ENCODE measurements around the gene C1QTNF2. TPM values are rescaled to one million over a fixed set of nuclear protein-coding genes. Genes with fewer than 3 reads are reported as not detected.

Gene C1QTNF2
- total and polyA plus RNA-seq, 4 donors, result 8.2 to 13.5 (median 9.2) TPM

DNA sequence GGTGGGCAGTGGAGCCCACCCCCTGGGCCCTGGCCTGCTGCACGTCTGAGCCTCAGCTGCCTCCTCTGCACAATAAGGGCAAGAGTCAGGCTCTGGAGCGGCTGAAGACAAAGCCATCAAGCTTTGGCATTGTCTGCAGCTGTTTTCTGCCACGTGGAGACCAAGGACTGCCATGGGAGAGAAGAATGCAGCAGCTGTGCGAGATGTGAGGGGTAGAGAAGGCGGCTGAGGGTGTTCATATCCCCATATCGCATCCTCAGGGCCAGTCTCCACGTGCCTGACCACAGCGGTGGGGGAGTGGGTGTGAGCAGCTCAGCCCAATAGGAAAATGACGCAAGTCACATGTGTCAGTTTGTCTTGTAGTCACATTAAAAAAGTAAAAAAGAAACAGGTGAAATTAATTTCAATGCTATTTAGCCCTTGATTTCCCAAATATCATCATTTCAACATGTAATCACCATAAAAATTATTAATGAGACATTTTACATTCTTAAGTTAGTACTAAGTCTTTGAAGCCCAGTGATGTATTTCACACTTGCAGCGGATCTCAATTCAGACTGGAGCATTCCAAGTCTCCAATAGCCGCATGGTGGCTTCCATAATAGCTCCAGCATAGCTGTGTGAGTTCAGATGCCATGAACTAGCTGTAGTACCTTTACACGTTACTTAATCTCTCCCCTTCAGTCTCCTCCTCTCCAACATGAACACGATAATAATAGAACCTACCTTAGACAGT, 6.6 kb downstream of the C1QTNF2 start:
- intact Hi-C loops (cut with DNase I), result loop anchor here in 1 of 2 donors (5.0 kb wide), 1 partner anchor 33 kb away; no protein-coding TSS in a partner anchor
- DNase-seq, result no peak
- Histone ChIP-seq H3K4me1 (ENCODE audit: control insufficient read depth in 1 of 2, insufficient read depth in 2 of 2, low read length in 2 of 2) (peaks cover 0 to 10% of the 10 kb centered on the region in 2 donors), H3K27me3 (ENCODE audit: control insufficient read depth in 1 of 2, insufficient read depth in 2 of 2, low read length in 1 of 2) (no peaks in the 10 kb centered on the region), H3K4me3 (ENCODE audit: low read length in 2 of 2) (no peak overlapping the region), H3K36me3 (ENCODE audit: control insufficient read depth in 1 of 2, insufficient read depth in 2 of 2, low read length in 1 of 2) (no peaks in the 10 kb centered on the region), H3K9me3 (ENCODE audit: control insufficient read depth, low read length) (no peaks in the 10 kb centered on the region), H3K27ac (ENCODE audit: low read depth in 1 of 2, low read length in 2 of 2) (peak overlapping the region in 1 of 2 donors; percentile 6)
- no peak for ATAC-seq (ENCODE audit: low FRiP score)
- 47 to 58% methylated on average over 13 of the region's 13 CpGs for WGBS, 2 donors

DNA sequence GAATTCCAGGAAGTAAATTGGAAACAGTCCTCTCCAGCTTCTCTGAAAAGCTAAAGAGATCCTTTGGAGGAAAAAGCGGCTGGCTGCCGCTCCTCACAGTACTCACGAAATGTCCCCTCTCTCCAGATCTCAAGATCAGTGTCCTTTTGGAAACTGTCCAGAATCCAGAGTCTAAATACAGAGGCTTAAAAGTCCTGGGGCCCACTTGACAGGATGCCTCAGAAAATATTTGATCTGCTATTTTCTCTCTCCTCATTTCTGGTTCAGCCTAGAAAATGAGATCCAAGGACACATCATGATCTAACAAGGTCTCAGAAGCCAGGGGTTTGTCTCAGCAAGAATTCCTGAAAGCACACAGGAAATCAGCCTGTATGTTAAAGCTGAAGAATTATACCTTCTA, 7.2 kb downstream of the C1QTNF2 start:
- WGBS, 2 donors, result 9 to 17% methylated on average over 3 of the region's 3 CpGs
- H3K4me1 ChIP-seq (ENCODE audit: control insufficient read depth in 1 of 2, insufficient read depth in 2 of 2, low read length in 2 of 2), result peaks cover 1 to 10% of the 10 kb centered on the region in 2 donors
- H3K27me3 ChIP-seq (ENCODE audit: control insufficient read depth in 1 of 2, insufficient read depth in 2 of 2, low read length in 1 of 2), result no peaks in the 10 kb centered on the region
- no peak for DNase-seq
- H3K27ac ChIP-seq (ENCODE audit: low read depth in 1 of 2, low read length in 2 of 2), result peak overlapping the region; percentile 6 to 73
- H3K4me3 ChIP-seq (ENCODE audit: low read length in 2 of 2), result no peak overlapping the region
- no peaks in the 10 kb centered on the region for H3K9me3 ChIP-seq (ENCODE audit: control insufficient read depth, low read length)
- H3K36me3 ChIP-seq (ENCODE audit: control insufficient read depth in 1 of 2, insufficient read depth in 2 of 2, low read length in 1 of 2), result no peaks in the 10 kb centered on the region
- ATAC-seq (ENCODE audit: low FRiP score), result no peak
- intact Hi-C loops (cut with DNase I), result loop anchor here in 1 of 2 donors (5.0 kb wide), 1 partner anchor 34 kb away; no protein-coding TSS in a partner anchor

DNA sequence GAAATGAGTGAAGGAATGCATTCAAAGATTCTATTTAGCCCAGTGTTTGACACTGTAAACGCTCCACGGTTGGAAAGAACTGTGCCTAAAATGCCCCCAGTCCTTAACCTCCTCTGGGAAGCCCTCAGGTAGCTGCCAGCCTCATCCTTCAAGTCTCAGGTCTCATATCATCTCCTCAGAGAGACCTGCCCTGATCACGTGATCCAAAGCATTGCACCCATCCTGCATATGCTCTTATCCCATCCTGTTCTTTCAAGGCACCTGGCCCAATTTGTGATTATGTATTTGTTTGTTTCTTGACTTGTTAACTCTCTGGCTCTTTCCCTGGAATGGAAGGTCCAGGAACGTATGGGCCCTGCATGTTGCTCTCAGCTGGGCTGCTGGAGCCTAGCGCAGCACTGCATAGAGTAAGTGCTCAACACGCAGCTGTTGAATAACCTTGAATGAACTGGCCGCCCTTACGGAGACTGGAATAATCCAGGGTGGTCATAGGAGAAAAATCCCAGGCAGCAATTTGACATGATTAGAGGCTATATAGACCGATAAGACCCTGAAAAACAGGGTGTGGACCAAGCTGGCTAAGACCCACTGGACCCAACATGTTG, 8.7 kb downstream of the C1QTNF2 start:
- DNase-seq, result no peak
- Histone ChIP-seq H3K27ac (ENCODE audit: low read depth in 1 of 2, low read length in 2 of 2) (peak overlapping the region in 1 of 2 donors; percentile 36), H3K36me3 (ENCODE audit: control insufficient read depth in 1 of 2, insufficient read depth in 2 of 2, low read length in 1 of 2) (no peaks in the 10 kb centered on the region), H3K4me3 (ENCODE audit: low read length in 2 of 2) (no peak overlapping the region), H3K9me3 (ENCODE audit: control insufficient read depth, low read length) (no peaks in the 10 kb centered on the region), H3K27me3 (ENCODE audit: control insufficient read depth in 1 of 2, insufficient read depth in 2 of 2, low read length in 1 of 2) (no peaks in the 10 kb centered on the region), H3K4me1 (ENCODE audit: control insufficient read depth in 1 of 2, insufficient read depth in 2 of 2, low read length in 2 of 2) (peaks cover 1 to 10% of the 10 kb centered on the region in 2 donors)
- ATAC-seq (ENCODE audit: low FRiP score), result no peak
- intact Hi-C loops (cut with DNase I), result loop anchor here in 1 of 2 donors (5.0 kb wide), 1 partner anchor 36 kb away; no protein-coding TSS in a partner anchor
- 76 to 80% methylated on average over 9 of the region's 9 CpGs for WGBS, 2 donors

DNA sequence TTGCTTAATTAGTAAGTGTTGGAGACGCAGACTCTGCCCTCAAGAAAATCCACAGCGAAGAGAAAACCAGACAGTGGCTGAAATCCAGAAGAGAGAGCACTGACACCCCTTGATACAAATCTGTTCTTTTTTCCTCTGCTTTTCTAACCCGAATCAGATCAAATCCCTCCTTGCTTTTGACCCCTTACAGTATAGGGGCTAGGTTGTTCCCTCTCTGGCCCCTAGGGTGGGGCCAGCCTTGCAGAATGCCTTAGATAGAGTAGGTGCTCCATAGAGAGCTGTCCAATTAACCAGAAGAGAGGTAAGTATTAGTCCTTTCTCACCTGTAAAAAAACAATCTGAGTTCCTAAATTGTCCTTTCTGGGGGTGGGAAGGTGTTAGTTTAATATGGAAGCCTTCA, 10.1 kb downstream of the C1QTNF2 start:
- Histone ChIP-seq H3K27ac (ENCODE audit: low read depth in 1 of 2, low read length in 2 of 2) (peak overlapping the region; percentile 7 to 10), H3K27me3 (ENCODE audit: control insufficient read depth in 1 of 2, insufficient read depth in 2 of 2, low read length in 1 of 2) (no peaks in the 10 kb centered on the region), H3K36me3 (ENCODE audit: control insufficient read depth in 1 of 2, insufficient read depth in 2 of 2, low read length in 1 of 2) (no peaks in the 10 kb centered on the region), H3K9me3 (ENCODE audit: control insufficient read depth, low read length) (no peaks in the 10 kb centered on the region), H3K4me3 (ENCODE audit: low read length in 2 of 2) (no peak overlapping the region), H3K4me1 (ENCODE audit: control insufficient read depth in 1 of 2, insufficient read depth in 2 of 2, low read length in 2 of 2) (peaks cover 1 to 10% of the 10 kb centered on the region in 2 donors)
- intact Hi-C loops (cut with DNase I), result loop anchor here in 1 of 2 donors (5.0 kb wide), 1 partner anchor 37 kb away; no protein-coding TSS in a partner anchor
- 7 to 12% methylated on average over 3 of the region's 3 CpGs for WGBS, 2 donors
- no peak for ATAC-seq (ENCODE audit: low FRiP score)
- DNase-seq, result no peak

DNA sequence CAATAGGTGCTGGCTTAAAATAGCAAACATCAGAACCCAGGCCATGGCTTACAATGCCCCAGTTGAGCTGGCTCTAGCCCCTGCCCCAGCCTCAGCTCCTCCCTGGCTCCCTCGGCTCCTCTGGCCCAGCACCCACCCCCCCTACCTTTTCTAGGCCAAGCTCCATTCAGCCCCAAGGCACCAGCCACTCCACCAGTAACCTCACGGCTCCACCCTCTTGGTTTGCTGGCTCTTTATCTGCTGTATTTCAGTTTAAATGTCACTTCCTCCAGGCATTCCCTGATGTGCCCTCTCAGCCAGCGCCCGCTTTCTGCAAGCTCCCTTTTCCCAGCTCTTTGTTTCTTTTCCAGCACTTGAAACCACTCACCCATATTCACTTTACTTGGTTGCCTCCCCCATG, 10.6 kb downstream of the C1QTNF2 start:
- ATAC-seq (ENCODE audit: low FRiP score) (no peak), DNase-seq (no peak)
- Histone ChIP-seq H3K4me1 (ENCODE audit: control insufficient read depth in 1 of 2, insufficient read depth in 2 of 2, low read length in 2 of 2) (peaks cover 1 to 10% of the 10 kb centered on the region in 2 donors), H3K36me3 (ENCODE audit: control insufficient read depth in 1 of 2, insufficient read depth in 2 of 2, low read length in 1 of 2) (no peaks in the 10 kb centered on the region), H3K4me3 (ENCODE audit: low read length in 2 of 2) (no peak overlapping the region), H3K9me3 (ENCODE audit: control insufficient read depth, low read length) (no peaks in the 10 kb centered on the region), H3K27ac (ENCODE audit: low read depth in 1 of 2, low read length in 2 of 2) (peak overlapping the region; percentile 10 to 31), H3K27me3 (ENCODE audit: control insufficient read depth in 1 of 2, insufficient read depth in 2 of 2, low read length in 1 of 2) (no peaks in the 10 kb centered on the region)
- intact Hi-C loops (cut with DNase I), result loop anchor here (5.0 to 10.0 kb wide), 2 partner anchors 37 to 245 kb away; partner anchors contain the start of gene PWWP2A (in 1 of the 2)
- WGBS, 2 donors, result 0 to 8% methylated on average over 4 of the region's 4 CpGs

DNA sequence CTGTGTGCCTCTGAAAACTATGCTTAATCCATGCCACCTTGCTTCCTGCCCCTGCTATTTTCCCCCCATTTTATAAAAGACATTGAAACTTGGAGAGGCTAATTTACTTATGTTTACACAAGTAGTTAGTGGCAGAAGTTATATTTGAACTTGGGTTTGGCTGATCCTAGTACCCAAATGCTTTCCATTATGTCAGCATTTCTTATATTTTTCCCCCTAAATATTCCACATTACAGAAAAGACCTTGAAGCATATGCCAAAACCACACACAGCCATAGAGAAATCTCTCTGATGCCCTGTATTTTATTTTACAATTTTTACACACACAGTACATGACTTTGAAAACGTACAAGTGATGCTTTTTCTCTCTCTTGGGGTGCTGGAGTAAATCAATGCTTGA, 11.2 kb downstream of the C1QTNF2 start:
- H3K4me3 ChIP-seq (ENCODE audit: low read length in 2 of 2), result no peak overlapping the region
- DNase-seq (no peak), ATAC-seq (ENCODE audit: low FRiP score) (no peak)
- intact Hi-C loops (cut with DNase I), result loop anchor here in 1 of 2 donors (10.0 kb wide), 1 partner anchor 244 kb away; the partner anchor contains the start of gene PWWP2A
- H3K4me1 ChIP-seq (ENCODE audit: control insufficient read depth in 1 of 2, insufficient read depth in 2 of 2, low read length in 2 of 2), result peaks cover 1 to 10% of the 10 kb centered on the region in 2 donors
- no peaks in the 10 kb centered on the region for H3K9me3 ChIP-seq (ENCODE audit: control insufficient read depth, low read length)
- 0 to 6% methylated on average over 1 of the region's 1 CpG for WGBS, 2 donors
- no peaks in the 10 kb centered on the region for H3K27me3 ChIP-seq (ENCODE audit: control insufficient read depth in 1 of 2, insufficient read depth in 2 of 2, low read length in 1 of 2)
- H3K27ac ChIP-seq (ENCODE audit: low read depth in 1 of 2, low read length in 2 of 2), result peak overlapping the region; percentile 10 to 31
- no peaks in the 10 kb centered on the region for H3K36me3 ChIP-seq (ENCODE audit: control insufficient read depth in 1 of 2, insufficient read depth in 2 of 2, low read length in 1 of 2)

DNA sequence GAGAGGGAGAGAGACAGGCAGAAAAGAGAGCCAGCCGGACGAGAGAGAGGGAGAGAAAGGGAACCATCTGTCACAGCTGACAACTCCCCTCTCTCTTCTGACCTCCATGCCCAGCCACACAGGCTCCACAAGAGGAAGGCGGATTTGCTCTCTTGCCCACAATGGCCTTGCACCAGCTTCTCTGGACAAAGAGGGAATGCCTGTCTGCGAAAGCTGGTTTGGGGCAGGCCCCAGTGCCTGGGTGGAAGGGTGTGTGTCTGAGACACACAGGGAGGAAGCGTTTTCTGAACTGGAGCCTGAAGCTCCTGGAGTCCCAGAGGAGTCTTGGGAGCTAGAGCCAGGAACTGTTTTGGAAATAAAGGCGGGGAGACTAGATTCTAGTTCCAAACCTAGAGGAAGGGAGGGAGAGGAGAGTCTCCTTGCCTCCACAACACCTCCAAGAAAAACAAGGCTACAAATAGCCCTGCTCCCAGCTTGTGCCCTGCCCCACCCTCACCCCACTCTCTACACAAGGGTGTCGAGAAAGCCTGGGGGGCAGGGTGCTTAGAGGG, 12.5 kb downstream of the C1QTNF2 start:
- WGBS, 2 donors, result 4 to 6% methylated on average over 6 to 7 of the region's 7 CpGs
- peak overlapping the region; percentile 23 to 98 for H3K27ac ChIP-seq (ENCODE audit: low read depth in 1 of 2, low read length in 2 of 2)
- intact Hi-C loops (cut with DNase I), result loop anchor here in 1 of 2 donors (10.0 kb wide), 1 partner anchor 243 kb away; the partner anchor contains the start of gene PWWP2A
- no peaks in the 10 kb centered on the region for H3K36me3 ChIP-seq (ENCODE audit: control insufficient read depth in 1 of 2, insufficient read depth in 2 of 2, low read length in 1 of 2)
- H3K9me3 ChIP-seq (ENCODE audit: control insufficient read depth, low read length), result no peaks in the 10 kb centered on the region
- no peaks in the 10 kb centered on the region for H3K27me3 ChIP-seq (ENCODE audit: control insufficient read depth in 1 of 2, insufficient read depth in 2 of 2, low read length in 1 of 2)
- peaks cover 1 to 10% of the 10 kb centered on the region in 2 donors for H3K4me1 ChIP-seq (ENCODE audit: control insufficient read depth in 1 of 2, insufficient read depth in 2 of 2, low read length in 2 of 2)
- ATAC-seq (ENCODE audit: low FRiP score), result peak; percentile 83
- no peak overlapping the region for H3K4me3 ChIP-seq (ENCODE audit: low read length in 2 of 2)
- DNase-seq, result peak in 1 of 2 donors; percentile 71

DNA sequence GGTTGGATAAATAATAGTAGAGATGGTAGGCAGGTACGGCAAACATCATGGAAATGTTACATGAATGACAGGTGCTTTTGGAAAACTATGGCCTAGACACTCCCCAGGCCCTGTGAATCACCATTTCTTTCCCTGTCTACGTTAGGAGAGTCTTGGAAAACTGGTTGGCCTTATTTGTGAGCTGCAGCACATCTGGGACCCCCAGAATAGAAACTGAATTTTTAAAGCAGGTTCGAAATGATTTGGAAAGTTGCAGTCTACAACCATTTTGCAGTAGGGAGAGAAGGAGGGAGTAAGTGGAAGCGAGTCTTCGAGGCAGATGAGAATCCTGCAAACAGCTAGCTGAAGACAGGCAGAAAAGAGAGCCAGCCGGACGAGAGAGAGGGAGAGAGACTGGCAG, 13.0 kb downstream of the C1QTNF2 start:
- H3K4me1 ChIP-seq (ENCODE audit: control insufficient read depth in 1 of 2, insufficient read depth in 2 of 2, low read length in 2 of 2), result peaks cover 1 to 10% of the 10 kb centered on the region in 2 donors
- DNase-seq, result no peak
- intact Hi-C loops (cut with DNase I), result loop anchor here in 1 of 2 donors (10.0 kb wide), 1 partner anchor 243 kb away; the partner anchor contains the start of gene PWWP2A
- H3K36me3 ChIP-seq (ENCODE audit: control insufficient read depth in 1 of 2, insufficient read depth in 2 of 2, low read length in 1 of 2), result no peaks in the 10 kb centered on the region
- H3K9me3 ChIP-seq (ENCODE audit: control insufficient read depth, low read length), result no peaks in the 10 kb centered on the region
- H3K27ac ChIP-seq (ENCODE audit: low read depth in 1 of 2, low read length in 2 of 2), result peak overlapping the region; percentile 23 to 98
- peak; percentile 15 for ATAC-seq (ENCODE audit: low FRiP score)
- no peaks in the 10 kb centered on the region for H3K27me3 ChIP-seq (ENCODE audit: control insufficient read depth in 1 of 2, insufficient read depth in 2 of 2, low read length in 1 of 2)
- H3K4me3 ChIP-seq (ENCODE audit: low read length in 2 of 2), result no peak overlapping the region
- WGBS, 2 donors, result 5 to 7% methylated on average over 7 of the region's 7 CpGs

Data from aorta (tissue), 5 donors.